ENCODE data around the gene HSD17B4. TPM values are rescaled to one million over a fixed set of nuclear protein-coding genes. Genes with fewer than 3 reads are reported as not detected.
A peak's percentile ranks its signal among the peaks of the same experiment; 100 is the strongest.
"Not testable (repeated sequence)": the region's sequence is repeated elsewhere in the genome, so short reads cannot be mapped to it uniquely, and the experiment has no call there.

The HSD17B4 gene
- total and polyA plus RNA-seq, 3 experiments from 2014 or later: 51.7 to 84.6 (median 59.1) TPM

GRCh38 chr5:119438587-119438917 lies 13.7 kb upstream of the HSD17B4 start:
- H3K36me3 ChIP-seq (ENCODE audit: insufficient read depth, low read length); H3K4me1 ChIP-seq (ENCODE audit: insufficient read depth, low read length); H3K27me3 ChIP-seq (ENCODE audit: insufficient read depth, low read length, poor library complexity, severe bottlenecking); H3K4me3 ChIP-seq (ENCODE audit: low read length); POLR2A ChIA-PET; H3K27ac ChIP-seq (ENCODE audit: low read depth, low read length); H3K36me3 Mint-ChIP-seq; H3K9me3 Mint-ChIP-seq; H3K9me3 ChIP-seq (ENCODE audit: low read length); DNase-seq; H3K27ac Mint-ChIP-seq: not testable (repeated sequence)
- H3K4me3 Mint-ChIP-seq: peak overlapping the region in 5 of 7 donors; percentile 64 to 88 (median 85)
- peaks cover 30 to 45% of the 10 kb centered on the region in 2 donors for H3K27me3 Mint-ChIP-seq
- CTCF ChIA-PET: interaction anchor here (2.9 kb wide), 1 partner anchor 450 kb away, joined by 13 read pairs; the partner anchor contains the start of gene DTWD2
- peaks cover 3 to 13% (median 11%) of the 10 kb centered on the region in 3 donors for H3K4me1 Mint-ChIP-seq

GRCh38 chr5:119439140-119439631 lies 13.1 kb upstream of the HSD17B4 start:
- POLR2A ChIA-PET: no interaction called here
- H3K9me3 ChIP-seq (ENCODE audit: low read length): no peaks in the 10 kb centered on the region
- Mint-ChIP-seq H3K27me3 (peaks cover 31 to 46% of the 10 kb centered on the region in 2 donors), H3K4me1 (peaks cover 3 to 12% (median 11%) of the 10 kb centered on the region in 3 donors), H3K36me3 (peaks cover 0 to 11% (median 1%) of the 10 kb centered on the region in 3 donors), H3K27ac (peak overlapping the region in 2 of 8 donors; percentile 33 to 68), H3K4me3 (peak overlapping the region in 6 of 7 donors; percentile 64 to 88 (median 84)), H3K9me3 (peaks cover 0 to 5% (median 0%) of the 10 kb centered on the region in 5 donors)
- H3K4me1 ChIP-seq (ENCODE audit: insufficient read depth, low read length): no peaks in the 10 kb centered on the region
- peak overlapping the region; percentile 48 for H3K4me3 ChIP-seq (ENCODE audit: low read length)
- H3K36me3 ChIP-seq (ENCODE audit: insufficient read depth, low read length): no peaks in the 10 kb centered on the region
- no peaks in the 10 kb centered on the region for H3K27me3 ChIP-seq (ENCODE audit: insufficient read depth, low read length, poor library complexity, severe bottlenecking)
- CTCF ChIA-PET: interaction anchor here (2.9 kb wide), 1 partner anchor 451 kb away, joined by 13 read pairs; the partner anchor contains the start of gene DTWD2
- H3K27ac ChIP-seq (ENCODE audit: low read depth, low read length): no peak overlapping the region
- DNase-seq: no peak

DNA sequence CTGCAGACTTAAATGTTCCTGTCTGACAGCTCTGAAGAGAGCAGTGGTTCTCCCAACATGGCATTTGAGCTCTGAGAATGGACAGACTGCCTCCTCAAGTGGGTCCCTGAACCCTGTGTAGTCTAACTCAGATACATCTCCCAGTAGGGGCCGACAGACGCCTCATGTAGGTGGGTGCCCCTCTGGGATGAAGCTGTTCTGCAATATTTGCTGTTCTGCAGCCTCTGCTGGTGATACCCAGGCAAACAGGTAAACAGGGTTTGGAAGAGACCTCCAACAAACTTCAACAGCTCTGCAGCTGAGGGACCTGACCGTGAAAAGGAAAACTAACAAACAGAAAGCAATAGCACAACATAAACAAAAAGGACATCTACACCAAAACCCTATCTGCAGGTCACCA lies 12.7 kb upstream of the HSD17B4 start:
- H3K27me3 ChIP-seq (ENCODE audit: insufficient read depth, low read length, poor library complexity, severe bottlenecking); DNase-seq; H3K4me3 ChIP-seq (ENCODE audit: low read length); H3K4me1 Mint-ChIP-seq; H3K36me3 ChIP-seq (ENCODE audit: insufficient read depth, low read length); H3K9me3 Mint-ChIP-seq; POLR2A ChIA-PET; H3K27ac Mint-ChIP-seq; H3K4me1 ChIP-seq (ENCODE audit: insufficient read depth, low read length); H3K27ac ChIP-seq (ENCODE audit: low read depth, low read length); H3K9me3 ChIP-seq (ENCODE audit: low read length): not testable (repeated sequence)
- CTCF ChIA-PET: interaction anchor here (2.9 kb wide), 1 partner anchor 451 kb away, joined by 13 read pairs; the partner anchor contains the start of gene DTWD2
- H3K27me3 Mint-ChIP-seq: peaks cover 31 to 48% of the 10 kb centered on the region in 2 donors
- H3K36me3 Mint-ChIP-seq: peaks cover 0 to 16% (median 1%) of the 10 kb centered on the region in 3 donors
- peak overlapping the region in 5 of 7 donors; percentile 73 to 88 (median 85) for H3K4me3 Mint-ChIP-seq

DNA sequence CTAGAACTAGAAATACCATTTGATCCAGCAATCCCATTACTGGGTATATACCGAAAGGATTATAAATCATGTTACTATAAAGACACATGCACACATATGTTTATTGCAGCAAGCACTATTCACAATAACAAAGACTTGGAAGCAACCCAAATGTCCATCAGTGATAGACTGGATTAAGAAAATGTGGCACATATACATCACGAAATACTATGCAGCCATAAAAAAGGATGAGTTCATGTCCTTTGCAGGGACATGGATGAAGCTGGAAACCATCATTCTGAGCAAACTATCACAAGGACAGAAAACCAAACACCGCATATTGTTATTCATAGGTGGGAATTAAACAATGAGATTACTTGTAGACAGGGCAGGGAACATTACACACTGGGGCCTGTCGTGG lies 7.7 kb upstream of the HSD17B4 start:
- H3K4me3 Mint-ChIP-seq; H3K4me3 ChIP-seq (ENCODE audit: low read length); H3K4me1 ChIP-seq (ENCODE audit: insufficient read depth, low read length); H3K27ac ChIP-seq (ENCODE audit: low read depth, low read length); POLR2A ChIA-PET; CTCF ChIA-PET; H3K27me3 ChIP-seq (ENCODE audit: insufficient read depth, low read length, poor library complexity, severe bottlenecking); DNase-seq; H3K36me3 ChIP-seq (ENCODE audit: insufficient read depth, low read length); H3K27ac Mint-ChIP-seq; H3K4me1 Mint-ChIP-seq; H3K9me3 Mint-ChIP-seq; H3K9me3 ChIP-seq (ENCODE audit: low read length): not testable (repeated sequence)
- H3K27me3 Mint-ChIP-seq: peaks cover 8 to 13% of the 10 kb centered on the region in 2 donors
- H3K36me3 Mint-ChIP-seq: peaks cover 0 to 16% (median 0%) of the 10 kb centered on the region in 3 donors

DNA sequence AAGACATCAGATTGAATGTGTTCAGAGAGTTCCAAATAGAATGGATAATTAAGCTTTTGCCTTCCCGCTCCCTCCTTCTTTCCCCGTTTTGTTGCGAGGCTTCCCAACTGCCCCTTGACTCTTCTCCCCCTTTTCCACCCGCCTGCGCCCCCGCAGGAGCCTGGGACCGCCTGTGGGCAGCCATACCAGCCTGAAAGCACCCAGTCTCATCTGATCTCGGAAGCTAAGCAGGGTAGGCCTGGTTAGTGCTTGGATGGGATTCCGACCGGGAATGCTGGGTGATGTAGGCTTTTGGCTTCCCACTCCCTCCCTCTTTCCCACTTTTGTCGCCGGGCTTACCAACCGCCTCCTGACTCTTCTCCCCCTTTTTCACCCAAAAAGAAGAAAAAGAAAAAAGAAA lies 6.8 kb upstream of the HSD17B4 start:
- Mint-ChIP-seq H3K27ac (no peak overlapping the region), H3K4me3 (no peak overlapping the region), H3K27me3 (peaks cover 6 to 8% of the 10 kb centered on the region in 2 donors), H3K4me1 (no peaks in the 10 kb centered on the region), H3K9me3 (peaks cover 0 to 8% (median 3%) of the 10 kb centered on the region in 5 donors), H3K36me3 (peaks cover 0 to 13% (median 0%) of the 10 kb centered on the region in 3 donors)
- DNase-seq: no peak
- Histone ChIP-seq H3K4me3 (ENCODE audit: low read length) (no peak overlapping the region), H3K9me3 (ENCODE audit: low read length) (no peaks in the 10 kb centered on the region), H3K4me1 (ENCODE audit: insufficient read depth, low read length) (no peaks in the 10 kb centered on the region), H3K27me3 (ENCODE audit: insufficient read depth, low read length, poor library complexity, severe bottlenecking) (no peaks in the 10 kb centered on the region), H3K27ac (ENCODE audit: low read depth, low read length) (no peak overlapping the region), H3K36me3 (ENCODE audit: insufficient read depth, low read length) (no peaks in the 10 kb centered on the region)
- POLR2A ChIA-PET: no interaction called here
- CTCF ChIA-PET: no interaction called here

GRCh38 chr5:119449882-119450281 lies 2.4 kb upstream of the HSD17B4 start:
- peak overlapping the region in 1 of 7 donors; percentile 58 for H3K4me3 Mint-ChIP-seq
- DNase-seq: no peak
- no peak overlapping the region for H3K27ac ChIP-seq (ENCODE audit: low read depth, low read length)
- CTCF ChIA-PET: interaction anchor here (0.9 kb wide), 1 partner anchor 12 kb away, joined by 4 read pairs; no protein-coding TSS in a partner anchor
- peaks cover 18 to 21% (median 19%) of the 10 kb centered on the region in 3 donors for H3K4me1 Mint-ChIP-seq
- no peaks in the 10 kb centered on the region for H3K36me3 ChIP-seq (ENCODE audit: insufficient read depth, low read length)
- POLR2A ChIA-PET: no interaction called here
- H3K27me3 Mint-ChIP-seq: peaks cover 3% of the 10 kb centered on the region in 2 donors
- H3K4me3 ChIP-seq (ENCODE audit: low read length): no peak overlapping the region
- H3K27me3 ChIP-seq (ENCODE audit: insufficient read depth, low read length, poor library complexity, severe bottlenecking): no peaks in the 10 kb centered on the region
- no peaks in the 10 kb centered on the region for H3K9me3 ChIP-seq (ENCODE audit: low read length)
- H3K4me1 ChIP-seq (ENCODE audit: insufficient read depth, low read length): peaks cover 17% of the 10 kb centered on the region
- H3K9me3 Mint-ChIP-seq: peaks cover 0 to 3% (median 0%) of the 10 kb centered on the region in 5 donors
- peaks cover 0 to 4% (median 0%) of the 10 kb centered on the region in 3 donors for H3K36me3 Mint-ChIP-seq
- peak overlapping the region in 1 of 8 donors; percentile 77 for H3K27ac Mint-ChIP-seq

DNA sequence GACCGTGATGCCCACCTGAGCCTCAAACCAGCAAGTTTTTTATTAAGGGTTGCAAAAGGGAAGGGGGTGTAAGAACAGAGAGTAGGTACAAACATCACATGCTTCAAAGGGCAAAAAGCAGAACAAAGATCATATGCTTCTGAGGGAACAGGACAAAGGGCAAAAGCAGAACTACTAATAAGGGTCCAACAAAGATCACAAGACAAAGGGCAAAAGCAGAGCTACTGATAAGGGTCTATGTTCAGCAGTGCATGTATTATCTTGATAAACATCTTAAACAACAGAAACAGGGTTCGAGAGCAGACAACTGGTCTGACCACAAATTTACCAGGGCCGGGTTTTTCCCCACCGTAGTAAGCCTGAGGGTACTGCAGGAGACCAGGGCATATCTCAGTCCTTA lies 1.7 kb upstream of the HSD17B4 start:
- POLR2A ChIA-PET; DNase-seq; H3K36me3 Mint-ChIP-seq; H3K9me3 Mint-ChIP-seq; H3K27me3 Mint-ChIP-seq; H3K27me3 ChIP-seq (ENCODE audit: insufficient read depth, low read length, poor library complexity, severe bottlenecking); H3K36me3 ChIP-seq (ENCODE audit: insufficient read depth, low read length); H3K27ac ChIP-seq (ENCODE audit: low read depth, low read length); H3K9me3 ChIP-seq (ENCODE audit: low read length); H3K4me3 ChIP-seq (ENCODE audit: low read length): not testable (repeated sequence)
- CTCF ChIA-PET: interaction anchor here (2.0 kb wide), 1 partner anchor 39 kb away, joined by 6 read pairs; no protein-coding TSS in a partner anchor
- Mint-ChIP-seq H3K4me1 (peaks cover 18 to 21% (median 19%) of the 10 kb centered on the region in 3 donors), H3K4me3 (peak overlapping the region in 2 of 7 donors; percentile 17 to 39), H3K27ac (peak overlapping the region in 1 of 8 donors; percentile 68)
- peaks cover 17% of the 10 kb centered on the region for H3K4me1 ChIP-seq (ENCODE audit: insufficient read depth, low read length)

- no peak for DNase-seq
- Histone ChIP-seq H3K9me3 (ENCODE audit: low read length) (no peaks in the 10 kb centered on the region), H3K27ac (ENCODE audit: low read depth, low read length) (no peak overlapping the region), H3K4me1 (ENCODE audit: insufficient read depth, low read length) (peaks cover 17% of the 10 kb centered on the region), H3K4me3 (ENCODE audit: low read length) (no peak overlapping the region), H3K36me3 (ENCODE audit: insufficient read depth, low read length) (no peaks in the 10 kb centered on the region), H3K27me3 (ENCODE audit: insufficient read depth, low read length, poor library complexity, severe bottlenecking) (no peaks in the 10 kb centered on the region)
- Mint-ChIP-seq H3K4me3 (peak overlapping the region; percentile 85 to 96 (median 94)), H3K4me1 (peaks cover 18 to 26% (median 19%) of the 10 kb centered on the region in 3 donors), H3K36me3 (peaks cover 0 to 7% (median 2%) of the 10 kb centered on the region in 3 donors), H3K27ac (peak overlapping the region in 4 of 8 donors; percentile 14 to 94 (median 69)), H3K9me3 (peaks cover 0 to 3% (median 0%) of the 10 kb centered on the region in 5 donors), H3K27me3 (peaks cover 3% of the 10 kb centered on the region in 2 donors)
- ChIA-PET CTCF (interaction anchor here (1.0 to 2.0 kb wide), 4 partner anchors 8 to 464 kb away, joined by 3 to 6 read pairs (median 4); partner anchors contain the start of gene DTWD2), POLR2A (no interaction called here)
Measured at GRCh38 chr5:119451561-119451960, 736 bp upstream of the HSD17B4 start.

Data from CD8-positive, alpha-beta memory T cell (primary cell).